LNCAP (cell line): Measurements from ENCODE around the gene DCK.

Experiments used
- CTCF ChIP-seq: fragments of 450-650 bp; IDR thresholded peaks from 2 replicates; pipeline ENCODE4 v1.5.1; 2017; ENCODE audit warnings: mild to moderate bottlenecking

DCK gene

GRCh38 chr4:70993181-70994068 lies at the start of gene DCK:
Gene DCK, plus strand, starts transcription at chr4:70993649. Its CDS starts 187 bp downstream, at chr4:70993836.
- no peak for TF ChIP-seq CTCF

GRCh38 chr4:70945046-70945445 lies 48.4 kb upstream of the DCK start:
- TF ChIP-seq CTCF: no peak

- no peak for TF ChIP-seq CTCF
Observed at GRCh38 chr4:70945452-70946055, 47.9 kb upstream of the DCK start.

GRCh38 chr4:70946939-70947338 lies 46.5 kb upstream of the DCK start:
- TF ChIP-seq CTCF: no peak

GRCh38 chr4:70948665-70949260 lies 44.7 kb upstream of the DCK start:
- TF ChIP-seq CTCF: no peak

- no peak for TF ChIP-seq CTCF
Observed at GRCh38 chr4:70954032-70954431, 39.4 kb upstream of the DCK start.

GRCh38 chr4:70956549-70957210 lies 36.8 kb upstream of the DCK start:
- no peak for TF ChIP-seq CTCF
